A673 (cell line): Measurements from ENCODE around the gene RTCA. TPM values are rescaled to one million over a fixed set of nuclear protein-coding genes. Genes with fewer than 3 reads are reported as not detected.

ENCODE experiments used
- BruUV-seq: library from RNA; stranded (reverse); fragments of 400-500 nt; replicated peaks from 2 replicates; lab custom pipeline; 2021; lab: Mats Ljungman, UMichigan
- CTCF ChIA-PET: fragments of 300-600 bp; sonication (Branson Sonifier 250); formaldehyde crosslinking; loops from one replicate; lab custom pipeline; 2022; ENCODE audit warnings: antibody characterized with exemption; lab: Charles Lee
- POLR2A ChIA-PET: fragments of 300-600 bp; sonication (Branson Sonifier 250); formaldehyde crosslinking; loops from one replicate; lab custom pipeline; 2022; ENCODE audit warnings: antibody characterized with exemption; ENCODE audit not compliant: low non-redundant PET; lab: Charles Lee
- DNase-seq: peaks from one replicate; pipeline ENCODE4 v3.0.0-alpha.2; 2015; ENCODE audit warnings: low spot score
- H3K27ac ChIP-seq: fragments of 200-600 bp; sonication (generic); 2 replicates; pipeline ENCODE4 v1.5.1; 2016; ENCODE audit warnings: mixed run types, low read depth, mild to moderate bottlenecking, mixed read lengths, antibody characterized with exemption, low read length; ENCODE audit not compliant: poor library complexity, severe bottlenecking
- H3K27me3 ChIP-seq: fragments of 200-600 bp; sonication (generic); replicated peaks from 2 replicates; pipeline ENCODE4 v1.6.1; 2017; ENCODE audit warnings: mixed run types, low read depth, mild to moderate bottlenecking, mixed read lengths, antibody characterized with exemption, low read length; ENCODE audit not compliant: insufficient read depth, poor library complexity
- H3K36me3 ChIP-seq: fragments of 200-600 bp; sonication (generic); 2 replicates; pipeline ENCODE4 v1.6.1; 2016; ENCODE audit warnings: mixed run types, mild to moderate bottlenecking, mixed read lengths, antibody characterized with exemption, low read length; ENCODE audit not compliant: insufficient read depth, poor library complexity, severe bottlenecking
- H3K4me1 ChIP-seq: fragments of 200-600 bp; sonication (generic); 2 replicates; pipeline ENCODE4 v1.6.1; 2017; ENCODE audit warnings: mixed run types, mild to moderate bottlenecking, mixed read lengths, antibody characterized with exemption, low read length; ENCODE audit not compliant: insufficient read depth, poor library complexity, severe bottlenecking
- H3K4me3 ChIP-seq: fragments of 200-600 bp; sonication (generic); 2 replicates; pipeline ENCODE4 v1.5.1; 2016; ENCODE audit warnings: low read depth, mixed run types, mild to moderate bottlenecking, mixed read lengths, low read length; ENCODE audit not compliant: poor library complexity, severe bottlenecking
- H3K9me3 ChIP-seq: fragments of 200-600 bp; sonication (generic); 2 replicates; pipeline ENCODE4 v1.6.1; 2016; ENCODE audit warnings: mixed run types, low read depth, mild to moderate bottlenecking, mixed read lengths, antibody characterized with exemption, low read length; ENCODE audit not compliant: poor library complexity, severe bottlenecking
- CTCF ChIP-seq: fragments of 300-800, 200-600 bp; sonication (generic); conservative IDR thresholded peaks from 2 replicates; pipeline ENCODE4 v1.5.1; 2017; ENCODE audit warnings: low read depth, mild to moderate bottlenecking, antibody characterized with exemption, low read length, moderate library complexity, mixed read lengths
- EZH2 ChIP-seq: fragments of 200-600 bp; sonication (generic); IDR thresholded peaks from 2 replicates; pipeline ENCODE4 v1.6.1; 2017; ENCODE audit warnings: borderline replicate concordance, low read depth, mild to moderate bottlenecking, mixed read lengths, antibody characterized with exemption, low read length; ENCODE audit not compliant: poor library complexity, severe bottlenecking
- intact Hi-C: fragments of 100-400 bp; cut with micrococcal nuclease; formaldehyde crosslinking; loops from one replicate; pipeline ENCODE4 v1.10.0; 2022; ENCODE audit not compliant: unreplicated experiment
- total RNA-seq: library from RNA; stranded (reverse); gene quantifications from 2 replicates; pipeline ENCODE4 v1.2.3, GENCODE V29; 2021

The RTCA gene
- total RNA-seq, 1 experiment from 2014 or later, result 57.7 TPM

- TF ChIP-seq EZH2 (no peak), CTCF (no peak)
- DNase-seq, result peak; percentile 99
- ChIA-PET CTCF (no interaction called here), POLR2A (interaction anchor here (0.5 to 1.0 kb wide), 3 partner anchors 16 to 313 kb away, joined by 5 to 7 read pairs (median 5); partner anchors contain the start of gene RTCA)
- Histone ChIP-seq H3K4me3 (peak within 1 kb of the TSS; percentile 66), H3K9me3 (no peaks in the 10 kb centered on the region), H3K27me3 (no peaks in the 10 kb centered on the region), H3K4me1 (peaks cover 9% of the 10 kb centered on the region), H3K36me3 (no peaks in the 10 kb centered on the region), H3K27ac (peak within 1 kb of the TSS; percentile 90)
- intact Hi-C loops, result no loop called here
- BruUV-seq, result no TSS peak
These were observed 16.3 kb upstream of the RTCA start, which contains the start of gene DBT for GRCh38 chr1:100249537-100250257. DBT (minus strand) TSS chr1:100249834; CDS start chr1:100249820, 14 bp downstream.

- POLR2A ChIA-PET, result interaction anchor here (1.0 kb wide), 1 partner anchor 16 kb away, joined by 5 read pairs; the partner anchor contains the start of gene RTCA
- H3K27me3 ChIP-seq, result no peaks in the 10 kb centered on the region
- TF ChIP-seq EZH2, result no peak
- TF ChIP-seq CTCF, result no peak
- H3K36me3 ChIP-seq, result no peaks in the 10 kb centered on the region
- intact Hi-C loops, result no loop called here
- CTCF ChIA-PET, result no interaction called here
- H3K4me3 ChIP-seq, result peak overlapping the region; percentile 66
- DNase-seq, result no peak
- peak overlapping the region; percentile 90 for H3K27ac ChIP-seq
- H3K9me3 ChIP-seq, result no peaks in the 10 kb centered on the region
- peaks cover 9% of the 10 kb centered on the region for H3K4me1 ChIP-seq
- BruUV-seq, result no TSS peak
These were observed 15.8 kb upstream of the RTCA start for GRCh38 chr1:100250264-100250663.

GRCh38 chr1:100250807-100251206, 15.2 kb upstream of the RTCA start:
- intact Hi-C loops, result no loop called here
- Histone ChIP-seq H3K27me3 (no peaks in the 10 kb centered on the region), H3K4me1 (peaks cover 9% of the 10 kb centered on the region), H3K27ac (peak overlapping the region; percentile 90), H3K4me3 (no peak overlapping the region), H3K36me3 (no peaks in the 10 kb centered on the region), H3K9me3 (no peaks in the 10 kb centered on the region)
- BruUV-seq, result no TSS peak
- no peak for TF ChIP-seq EZH2
- TF ChIP-seq CTCF, result no peak
- DNase-seq, result no peak
- ChIA-PET CTCF (no interaction called here), POLR2A (no interaction called here)
